Glutamatergic neuron (in vitro differentiated cells): ENCODE data around the gene SYT9. TPM values are rescaled to one million over a fixed set of nuclear protein-coding genes. Genes with fewer than 3 reads are reported as not detected.

ENCODE experiments used
- DNase-seq: peaks from one replicate; pipeline ENCODE4 v3.0.0; 2022
- H3K27ac Mint-ChIP-seq: one replicate; pipeline ENCODE4 v1.8.0; 2020; ENCODE audit warnings: mild to moderate bottlenecking, mixed read lengths, inconsistent platforms; ENCODE audit not compliant: unreplicated experiment
- H3K27me3 Mint-ChIP-seq: one replicate; pipeline ENCODE4 v1.8.0; 2020; ENCODE audit warnings: mild to moderate bottlenecking, moderate library complexity, mixed read lengths, inconsistent platforms; ENCODE audit not compliant: unreplicated experiment
- H3K36me3 Mint-ChIP-seq: one replicate; pipeline ENCODE4 v1.8.0; 2020; ENCODE audit warnings: mild to moderate bottlenecking, mixed read lengths, inconsistent platforms; ENCODE audit not compliant: unreplicated experiment
- H3K4me1 Mint-ChIP-seq: one replicate; pipeline ENCODE4 v1.8.0; 2020; ENCODE audit warnings: mild to moderate bottlenecking, low read depth, mixed read lengths, inconsistent platforms; ENCODE audit not compliant: unreplicated experiment
- H3K4me3 Mint-ChIP-seq: one replicate; pipeline ENCODE4 v1.8.0; 2020; ENCODE audit warnings: mild to moderate bottlenecking, mixed read lengths, inconsistent platforms; ENCODE audit not compliant: unreplicated experiment
- H3K9me3 Mint-ChIP-seq: one replicate; pipeline ENCODE4 v1.8.0; 2020; ENCODE audit warnings: mild to moderate bottlenecking, moderate library complexity, mixed read lengths, inconsistent platforms; ENCODE audit not compliant: unreplicated experiment
- total RNA-seq: library from RNA; stranded (reverse); fragmentation: NEBNext Ultra II Directional; extraction: Animal tissue kit (Norgen Biotek cat#: 25700); gene quantifications from one replicate; pipeline ENCODE4 v1.2.1, GENCODE V29; 2021; ENCODE audit not compliant: unreplicated experiment
- TF ChIP-seq, protein P1 (sequence below): fragments of 200-600 bp; sonication (generic); IDR thresholded peaks from one replicate; pipeline ENCODE4 v1.5.0; 2021; ENCODE audit not compliant: partially characterized antibody, unreplicated experiment

The SYT9 gene
- total RNA-seq, 1 donor from 2014 or later, result 3.7 TPM

DNA sequence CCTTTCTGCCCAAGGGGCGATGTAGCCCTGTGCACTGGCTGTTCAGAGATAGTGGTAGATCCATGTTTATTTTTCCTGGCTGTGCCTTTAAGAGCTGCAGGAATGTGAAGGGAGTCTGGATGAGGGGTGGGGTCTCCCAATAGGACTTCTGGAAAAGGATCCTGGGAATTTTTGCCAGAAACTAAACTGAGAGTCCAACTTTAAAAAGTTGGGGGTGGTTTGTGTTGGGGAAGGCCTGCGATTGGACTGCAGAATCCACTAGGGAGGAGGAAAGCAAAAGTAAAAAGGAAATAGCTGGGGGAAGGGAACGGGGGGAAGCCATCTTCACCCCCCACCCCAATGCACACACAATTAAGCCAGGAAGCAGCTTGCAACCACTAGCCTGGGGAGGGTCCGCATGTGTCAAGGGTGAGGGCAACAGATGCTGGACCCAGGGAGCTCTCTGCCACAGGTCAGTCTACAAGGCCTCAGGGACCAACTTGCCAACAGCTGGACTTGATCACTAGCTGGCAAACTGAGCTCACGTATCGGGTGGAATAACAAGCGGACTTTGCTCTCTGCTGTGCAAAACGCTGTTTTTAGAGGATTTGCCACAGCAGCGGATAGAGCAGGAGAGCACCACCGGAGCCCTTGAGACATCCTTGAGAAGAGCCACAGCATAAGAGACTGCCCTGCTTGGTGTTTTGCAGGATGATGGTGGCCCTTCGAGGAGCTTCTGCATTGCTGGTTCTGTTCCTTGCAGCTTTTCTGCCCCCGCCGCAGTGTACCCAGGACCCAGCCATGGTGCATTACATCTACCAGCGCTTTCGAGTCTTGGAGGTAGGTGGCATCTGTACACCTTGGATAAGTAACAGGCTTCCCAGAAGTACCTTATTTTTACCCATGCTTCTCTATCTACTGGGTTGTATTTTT is 233.7 kb downstream of the SYT9 start, which contains the start of gene OLFML1:
Gene OLFML1, plus strand, starts transcription at position 321 of the 912 bp plus-strand sequence. Its CDS starts 370 bp downstream, at position 691.
- Mint-ChIP-seq H3K4me1 (no peaks in the 10 kb centered on the region), H3K4me3 (no peak within 1 kb of the TSS), H3K27ac (no peak within 1 kb of the TSS), H3K27me3 (no peaks in the 10 kb centered on the region), H3K9me3 (no peaks in the 10 kb centered on the region), H3K36me3 (no peaks in the 10 kb centered on the region)
- TF ChIP-seq, protein P1, sequence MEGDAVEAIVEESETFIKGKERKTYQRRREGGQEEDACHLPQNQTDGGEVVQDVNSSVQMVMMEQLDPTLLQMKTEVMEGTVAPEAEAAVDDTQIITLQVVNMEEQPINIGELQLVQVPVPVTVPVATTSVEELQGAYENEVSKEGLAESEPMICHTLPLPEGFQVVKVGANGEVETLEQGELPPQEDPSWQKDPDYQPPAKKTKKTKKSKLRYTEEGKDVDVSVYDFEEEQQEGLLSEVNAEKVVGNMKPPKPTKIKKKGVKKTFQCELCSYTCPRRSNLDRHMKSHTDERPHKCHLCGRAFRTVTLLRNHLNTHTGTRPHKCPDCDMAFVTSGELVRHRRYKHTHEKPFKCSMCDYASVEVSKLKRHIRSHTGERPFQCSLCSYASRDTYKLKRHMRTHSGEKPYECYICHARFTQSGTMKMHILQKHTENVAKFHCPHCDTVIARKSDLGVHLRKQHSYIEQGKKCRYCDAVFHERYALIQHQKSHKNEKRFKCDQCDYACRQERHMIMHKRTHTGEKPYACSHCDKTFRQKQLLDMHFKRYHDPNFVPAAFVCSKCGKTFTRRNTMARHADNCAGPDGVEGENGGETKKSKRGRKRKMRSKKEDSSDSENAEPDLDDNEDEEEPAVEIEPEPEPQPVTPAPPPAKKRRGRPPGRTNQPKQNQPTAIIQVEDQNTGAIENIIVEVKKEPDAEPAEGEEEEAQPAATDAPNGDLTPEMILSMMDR, result no peak
- no peak for DNase-seq

DNA sequence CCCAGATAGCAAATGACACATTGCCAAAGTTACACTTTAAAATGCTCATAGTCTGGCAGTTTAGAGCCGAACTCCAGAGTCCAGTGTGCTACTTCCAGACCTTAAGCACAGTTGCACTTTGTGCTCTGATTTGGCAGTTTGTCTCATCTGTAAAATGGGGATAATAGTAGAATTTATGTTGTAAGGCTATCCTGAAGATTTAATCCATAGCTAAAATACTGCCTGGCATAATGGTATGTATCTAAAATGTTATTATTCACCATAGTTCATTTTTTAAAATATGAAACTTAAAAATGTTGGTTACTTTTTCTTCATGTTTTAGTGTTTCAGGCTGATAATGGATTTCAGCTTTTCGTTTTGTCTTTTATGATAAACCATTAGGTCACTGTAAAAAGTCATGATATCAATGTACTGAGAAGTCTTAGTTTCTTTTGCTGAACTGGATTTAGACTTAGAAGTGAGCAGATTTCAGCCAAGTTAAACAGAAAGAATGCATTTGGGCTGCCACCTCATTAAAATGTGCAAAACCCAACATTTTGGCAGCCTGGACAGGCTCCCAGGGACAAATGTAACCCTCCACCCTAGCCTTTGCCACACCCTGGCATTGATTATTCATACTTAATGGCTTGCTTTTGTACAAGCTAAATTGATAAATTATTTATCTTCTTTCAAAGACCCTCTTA is 234.5 kb downstream of the SYT9 start:
- Mint-ChIP-seq H3K4me1 (no peaks in the 10 kb centered on the region), H3K27ac (no peak overlapping the region), H3K4me3 (no peak overlapping the region), H3K36me3 (no peaks in the 10 kb centered on the region), H3K9me3 (no peaks in the 10 kb centered on the region), H3K27me3 (no peaks in the 10 kb centered on the region)
- TF ChIP-seq, protein P1, result no peak
- no peak for DNase-seq

DNA sequence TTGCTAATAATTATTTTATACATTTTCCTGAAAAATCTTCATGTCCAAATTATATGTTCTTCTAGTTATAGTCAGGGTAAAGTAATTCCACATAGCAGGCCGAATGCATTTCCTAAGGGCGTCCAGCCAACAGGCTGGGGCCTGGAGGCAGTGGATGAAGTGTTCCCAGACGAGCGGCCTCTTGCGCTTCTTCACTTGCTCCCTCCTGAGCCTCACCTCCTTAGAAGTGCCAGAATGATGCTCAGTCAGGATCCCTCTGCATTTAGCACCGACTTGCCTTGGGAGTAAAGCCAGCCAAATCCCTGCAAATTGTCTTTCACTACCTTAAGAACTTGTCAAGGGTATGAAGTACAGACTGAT is 235.1 kb downstream of the SYT9 start:
- H3K36me3 Mint-ChIP-seq, result no peaks in the 10 kb centered on the region
- no peaks in the 10 kb centered on the region for H3K4me1 Mint-ChIP-seq

DNA sequence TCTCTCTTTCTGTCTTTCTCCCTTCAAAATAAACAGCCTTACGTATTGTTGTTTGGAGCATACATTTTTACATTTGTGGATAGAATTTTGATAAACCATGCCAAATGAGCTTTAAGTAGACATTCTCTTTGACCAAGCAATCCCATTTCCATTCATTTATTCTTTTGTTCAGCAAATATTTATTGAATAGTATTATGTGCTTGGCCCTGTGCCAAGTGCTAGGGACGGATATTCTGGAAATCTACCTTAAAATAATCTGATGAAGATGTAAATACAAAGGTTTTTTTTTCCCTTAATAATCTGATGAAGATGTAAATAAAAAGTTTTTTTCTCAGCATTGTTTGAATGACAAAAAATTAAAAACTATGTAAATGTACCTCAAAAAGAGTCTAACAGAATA is 235.7 kb downstream of the SYT9 start:
- Mint-ChIP-seq H3K27me3 (no peaks in the 10 kb centered on the region), H3K4me3 (no peak overlapping the region), H3K36me3 (no peaks in the 10 kb centered on the region), H3K4me1 (no peaks in the 10 kb centered on the region), H3K27ac (no peak overlapping the region), H3K9me3 (no peaks in the 10 kb centered on the region)
- DNase-seq, result no peak
- TF ChIP-seq, protein P1, result no peak

More for the DNA sequence above, 235.1 kb downstream of the SYT9 start:
- Mint-ChIP-seq H3K9me3 (no peaks in the 10 kb centered on the region), H3K4me3 (no peak overlapping the region), H3K27me3 (no peaks in the 10 kb centered on the region), H3K27ac (no peak overlapping the region)
- no peak for DNase-seq
- TF ChIP-seq, protein P1, result no peak

DNA sequence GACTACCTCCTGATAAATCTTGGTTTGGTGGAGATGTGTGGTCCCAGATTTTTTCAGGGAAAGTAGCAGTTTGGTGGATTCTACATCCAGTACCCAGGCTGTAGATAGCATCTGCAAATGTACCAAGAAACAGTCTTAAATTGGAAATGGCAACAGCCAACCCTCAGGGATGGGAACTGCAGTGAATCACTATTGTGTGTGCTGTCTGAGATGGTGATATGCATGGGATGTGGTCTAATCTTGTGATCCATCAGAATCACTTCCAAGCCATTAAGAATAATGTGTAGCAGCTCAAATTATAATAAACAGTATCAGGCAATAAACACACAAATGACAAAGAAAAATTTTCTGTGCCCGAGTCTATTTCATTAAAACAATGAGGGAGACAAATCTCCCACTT is 237.0 kb downstream of the SYT9 start:
- no peak for DNase-seq
- Mint-ChIP-seq H3K27ac (no peak overlapping the region), H3K9me3 (no peaks in the 10 kb centered on the region), H3K4me3 (no peak overlapping the region), H3K4me1 (no peaks in the 10 kb centered on the region), H3K27me3 (no peaks in the 10 kb centered on the region), H3K36me3 (no peaks in the 10 kb centered on the region)
- TF ChIP-seq, protein P1, result no peak
